NCI-H226 (cell line): ENCODE measurements around the gene VPS37B.
A peak's percentile ranks its signal among the peaks of the same experiment; 100 is the strongest.

Experiments used
- DNase-seq: peaks from one replicate; pipeline ENCODE4 v3.0.0-alpha.2; 2015

Gene VPS37B

DNA sequence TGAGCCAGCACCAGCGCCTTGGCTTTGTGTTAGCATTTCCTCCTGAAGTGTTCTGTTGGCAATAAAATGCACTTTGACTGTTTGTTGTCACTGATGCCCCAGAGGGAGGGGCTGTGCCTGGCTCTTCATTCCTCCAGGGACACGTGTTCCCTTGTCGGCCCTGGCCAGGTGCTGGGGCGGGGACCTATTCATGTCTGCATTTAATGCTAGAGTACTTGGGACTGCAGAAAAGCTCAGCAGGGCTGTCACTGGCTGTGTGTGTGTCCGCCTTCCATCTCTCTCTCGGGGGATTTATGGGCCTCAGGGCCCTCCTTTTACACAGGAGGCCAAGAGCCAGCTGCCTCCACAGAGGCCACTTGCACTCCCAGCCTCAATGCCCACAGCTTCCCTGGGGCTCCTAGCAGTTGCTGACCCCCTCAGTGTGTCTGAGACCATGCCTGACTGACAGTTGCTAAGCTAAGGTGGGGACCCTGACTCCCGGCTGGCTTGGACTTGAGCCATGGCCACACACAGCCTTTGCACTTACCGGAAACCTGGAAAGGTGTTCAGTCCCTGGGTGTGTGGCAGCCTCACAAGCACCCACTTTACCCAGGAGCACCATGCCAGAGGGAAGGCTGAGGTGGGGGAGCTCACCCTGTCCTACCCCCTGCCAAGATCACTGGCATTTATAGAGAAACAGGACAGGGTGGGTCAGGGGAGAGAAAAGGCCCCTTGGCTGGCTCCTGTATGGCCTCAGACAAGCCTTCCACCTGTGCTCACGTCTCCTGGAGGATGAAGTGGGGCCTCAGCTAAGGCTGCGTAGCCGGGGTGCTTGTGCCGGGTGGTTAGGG lies 32.8 kb downstream of the VPS37B start:
- no peak for DNase-seq

DNA sequence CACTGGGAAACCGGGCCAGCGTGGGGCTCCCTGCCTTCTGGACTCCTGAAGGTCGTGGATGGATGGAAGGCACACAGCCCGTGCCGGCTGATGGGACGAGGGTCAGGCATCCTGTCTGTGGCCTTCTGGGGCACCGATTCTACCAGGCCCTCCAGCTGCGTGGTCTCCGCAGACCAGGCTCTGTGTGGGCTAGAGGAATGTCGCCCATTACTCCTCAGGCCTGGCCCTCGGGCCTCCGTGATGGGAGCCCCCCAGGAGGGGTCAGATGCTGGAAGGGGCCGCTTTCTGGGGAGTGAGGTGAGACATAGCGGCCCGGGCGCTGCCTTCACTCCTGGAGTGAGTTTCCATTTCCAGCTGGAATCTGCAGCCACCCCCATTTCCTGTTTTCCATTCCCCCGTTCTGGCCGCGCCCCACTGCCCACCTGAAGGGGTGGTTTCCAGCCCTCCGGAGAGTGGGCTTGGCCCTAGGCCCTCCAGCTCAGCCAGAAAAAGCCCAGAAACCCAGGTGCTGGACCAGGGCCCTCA lies 33.8 kb downstream of the VPS37B start:
- no peak for DNase-seq

DNA sequence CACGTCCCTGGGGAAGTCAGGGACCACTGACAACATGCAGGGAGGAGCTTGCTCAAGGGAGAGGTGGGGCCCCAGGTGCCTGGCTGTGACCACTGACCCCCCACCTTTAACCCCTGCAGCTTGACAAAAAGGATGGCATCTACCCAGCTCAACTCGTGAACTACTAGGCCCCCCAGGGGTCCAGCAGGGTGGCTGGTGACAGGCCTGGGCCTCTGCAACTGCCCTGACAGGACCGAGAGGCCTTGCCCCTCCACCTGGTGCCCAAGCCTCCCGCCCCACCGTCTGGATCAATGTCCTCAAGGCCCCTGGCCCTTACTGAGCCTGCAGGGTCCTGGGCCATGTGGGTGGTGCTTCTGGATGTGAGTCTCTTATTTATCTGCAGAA lies 34.3 kb downstream of the VPS37B start:
- no peak for DNase-seq

DNA sequence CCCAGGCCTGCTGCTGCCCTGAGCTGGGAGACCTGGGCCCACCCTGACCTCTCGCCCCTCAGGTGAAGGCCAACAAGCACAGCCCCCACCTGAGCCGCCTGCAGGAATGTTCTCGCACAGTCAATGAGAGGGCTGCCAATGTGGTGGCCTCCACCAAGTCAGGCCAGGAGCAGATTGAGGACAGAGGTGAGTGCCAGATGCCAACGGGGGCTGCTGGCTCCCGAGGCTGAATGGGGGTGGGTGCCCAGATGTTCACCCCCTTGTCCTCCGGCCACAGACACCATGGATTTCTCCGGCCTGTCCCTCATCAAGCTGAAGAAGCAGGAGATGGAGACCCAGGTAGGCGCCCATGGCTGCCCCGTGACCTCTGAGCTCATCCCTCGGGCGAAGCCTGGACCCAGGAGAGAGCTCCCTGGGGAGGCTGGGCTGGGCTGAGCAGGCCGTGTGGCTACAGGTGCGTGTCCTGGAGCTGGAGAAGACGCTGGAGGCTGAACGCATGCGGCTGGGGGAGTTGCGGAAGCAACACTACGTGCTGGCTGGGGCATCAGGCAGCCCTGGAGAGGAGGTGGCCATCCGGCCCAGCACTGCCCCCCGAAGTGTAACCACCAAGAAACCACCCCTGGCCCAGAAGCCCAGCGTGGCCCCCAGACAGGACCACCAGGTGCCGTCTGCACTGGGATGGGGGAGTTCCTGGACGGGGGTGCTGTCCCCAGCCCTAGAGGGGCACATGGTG lies 34.9 kb downstream of the VPS37B start:
- DNase-seq, result no peak

DNA sequence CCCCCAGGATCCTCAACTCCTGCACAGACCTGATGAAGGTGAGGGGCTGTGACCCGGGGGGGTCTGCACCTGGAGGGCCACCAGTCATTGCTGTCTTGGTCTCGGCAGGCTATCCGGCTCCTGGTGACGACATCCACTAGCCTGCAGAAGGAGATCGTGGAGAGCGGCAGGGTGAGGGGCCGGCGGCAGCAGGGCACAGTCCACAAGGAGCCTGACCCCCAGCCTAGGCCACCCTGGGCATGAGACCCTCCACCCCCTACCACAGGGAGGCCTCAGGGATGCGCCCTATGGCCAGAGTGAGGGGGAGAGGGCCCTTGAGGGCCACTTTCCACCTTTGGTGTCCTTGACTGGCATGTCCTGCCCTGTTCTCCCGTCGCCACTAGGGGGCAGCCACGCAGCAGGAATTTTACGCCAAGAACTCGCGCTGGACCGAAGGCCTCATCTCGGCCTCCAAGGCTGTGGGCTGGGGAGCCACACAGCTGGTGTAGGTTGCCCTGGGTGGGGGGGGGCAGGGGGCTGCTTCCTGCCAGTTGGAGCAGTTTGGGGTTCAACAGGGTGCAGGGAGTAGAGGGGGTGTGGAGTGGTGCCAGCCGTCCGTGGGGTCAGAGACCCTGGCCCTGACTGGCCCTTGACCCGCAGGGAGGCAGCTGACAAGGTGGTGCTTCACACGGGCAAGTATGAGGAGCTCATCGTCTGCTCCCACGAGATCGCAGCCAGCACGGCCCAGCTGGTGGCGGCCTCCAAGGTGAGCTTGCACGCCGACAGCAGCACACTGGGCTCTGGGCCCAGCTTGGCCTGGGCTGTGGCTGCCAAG lies 35.7 kb downstream of the VPS37B start:
- DNase-seq, result peak; percentile 43

DNA sequence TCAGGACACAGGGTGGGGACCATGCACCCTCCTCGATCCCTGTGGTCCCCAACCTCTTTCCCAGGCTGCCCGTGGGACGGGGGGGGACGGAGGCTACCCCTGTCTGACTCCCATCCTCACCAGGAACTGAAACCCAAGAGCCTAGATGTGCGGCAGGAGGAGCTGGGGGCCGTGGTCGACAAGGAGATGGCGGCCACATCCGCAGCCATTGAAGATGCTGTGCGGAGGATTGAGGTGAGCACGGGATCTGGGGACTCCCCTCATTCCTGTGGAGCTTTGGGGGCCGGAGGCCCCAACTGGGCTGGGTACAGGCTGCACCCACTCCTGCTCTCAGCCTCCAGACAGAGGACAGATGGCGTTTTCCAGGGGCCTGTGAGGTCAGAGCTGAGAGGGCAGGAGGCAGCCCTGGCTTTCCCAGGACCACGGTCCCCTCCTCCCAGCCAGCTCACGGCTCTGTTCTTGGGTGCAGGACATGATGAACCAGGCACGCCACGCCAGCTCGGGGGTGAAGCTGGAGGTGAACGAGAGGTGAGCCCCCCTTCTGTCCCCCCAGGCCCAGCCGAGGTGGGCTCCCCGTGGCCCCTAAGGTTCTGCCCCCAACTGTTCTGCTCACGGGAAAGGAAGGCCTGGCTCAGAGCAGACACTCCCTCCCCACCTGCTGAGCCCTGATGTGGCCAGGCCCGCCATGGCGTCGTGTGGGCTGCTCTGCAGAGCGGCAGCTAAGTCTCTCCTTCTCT lies 36.5 kb downstream of the VPS37B start:
- DNase-seq, result no peak

DNA sequence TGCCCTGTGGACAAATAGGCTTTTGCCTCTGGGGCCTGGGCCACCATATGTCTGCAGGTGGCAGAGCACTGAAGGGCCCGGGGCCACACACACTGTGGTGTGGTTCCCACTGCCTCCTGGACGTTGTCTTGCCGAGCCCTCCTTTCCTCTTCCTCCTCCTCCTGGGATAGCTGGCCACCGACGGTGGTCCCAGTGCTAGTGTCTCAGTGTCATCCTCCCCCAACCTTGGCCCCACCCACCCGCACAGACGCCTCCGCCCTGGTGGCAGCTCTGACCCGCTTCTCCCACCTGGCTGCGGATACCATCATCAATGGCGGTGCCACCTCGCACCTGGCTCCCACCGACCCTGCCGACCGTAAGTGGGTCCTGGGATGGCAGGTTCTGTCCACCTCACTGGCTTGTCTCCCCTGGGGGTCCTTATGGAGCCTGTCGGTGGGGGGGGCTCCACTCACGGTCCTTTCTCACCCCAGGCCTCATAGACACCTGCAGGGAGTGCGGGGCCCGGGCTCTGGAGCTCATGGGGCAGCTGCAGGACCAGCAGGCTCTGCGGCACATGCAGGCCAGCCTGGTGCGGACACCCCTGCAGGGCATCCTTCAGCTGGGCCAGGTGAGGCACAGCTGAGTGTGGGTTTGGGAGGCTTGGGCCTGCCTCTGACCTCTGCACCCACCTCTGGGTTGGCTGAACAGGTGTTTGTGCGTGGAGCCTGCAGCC lies 37.2 kb downstream of the VPS37B start:
- DNase-seq, result no peak

DNA sequence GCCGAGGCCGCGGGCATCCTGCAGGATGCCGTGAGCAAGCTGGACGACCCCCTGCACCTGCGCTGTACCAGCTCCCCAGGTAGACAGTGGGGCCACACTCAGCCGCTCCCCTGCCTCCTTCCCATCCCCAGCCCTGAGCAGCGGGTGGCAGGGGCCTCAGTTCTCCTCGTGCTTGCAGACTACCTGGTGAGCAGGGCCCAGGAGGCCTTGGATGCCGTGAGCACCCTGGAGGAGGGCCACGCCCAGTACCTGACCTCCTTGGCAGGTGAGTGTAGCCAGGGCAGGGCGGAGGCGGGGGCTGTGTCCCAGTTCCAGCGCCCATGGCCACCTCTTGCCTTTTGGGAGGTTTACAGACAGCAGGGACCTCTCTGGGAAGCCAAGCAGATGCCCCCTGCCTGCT lies 37.8 kb downstream of the VPS37B start:
- no peak for DNase-seq

DNA sequence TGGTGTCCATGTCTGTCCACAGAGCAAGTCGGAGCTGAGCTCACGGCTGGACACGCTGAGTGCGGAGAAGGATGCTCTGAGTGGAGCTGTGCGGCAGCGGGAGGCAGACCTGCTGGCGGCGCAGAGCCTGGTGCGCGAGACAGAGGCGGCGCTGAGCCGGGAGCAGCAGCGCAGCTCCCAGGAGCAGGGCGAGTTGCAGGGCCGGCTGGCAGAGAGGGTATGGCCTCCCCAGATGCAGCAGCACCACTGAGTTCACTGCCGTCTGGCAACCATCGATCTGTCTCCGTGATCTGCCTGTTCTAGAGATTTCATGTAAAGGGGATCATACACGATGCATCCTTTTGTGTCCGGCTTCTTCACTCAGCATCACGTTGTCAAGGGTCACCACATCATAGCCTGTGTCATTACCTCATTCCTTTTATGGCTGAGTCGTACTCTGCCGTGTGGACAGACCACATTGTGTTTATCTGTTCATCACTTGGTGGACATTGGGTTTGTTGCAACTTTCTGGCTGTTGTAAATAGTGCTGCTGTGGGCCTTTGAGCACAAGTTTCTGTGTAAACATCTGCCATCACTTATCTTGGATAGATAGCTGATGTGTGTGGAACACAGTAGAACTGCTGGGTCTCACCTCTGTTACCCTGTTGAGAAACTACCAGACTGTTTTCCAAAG lies 38.8 kb downstream of the VPS37B start:
- no peak for DNase-seq

DNA sequence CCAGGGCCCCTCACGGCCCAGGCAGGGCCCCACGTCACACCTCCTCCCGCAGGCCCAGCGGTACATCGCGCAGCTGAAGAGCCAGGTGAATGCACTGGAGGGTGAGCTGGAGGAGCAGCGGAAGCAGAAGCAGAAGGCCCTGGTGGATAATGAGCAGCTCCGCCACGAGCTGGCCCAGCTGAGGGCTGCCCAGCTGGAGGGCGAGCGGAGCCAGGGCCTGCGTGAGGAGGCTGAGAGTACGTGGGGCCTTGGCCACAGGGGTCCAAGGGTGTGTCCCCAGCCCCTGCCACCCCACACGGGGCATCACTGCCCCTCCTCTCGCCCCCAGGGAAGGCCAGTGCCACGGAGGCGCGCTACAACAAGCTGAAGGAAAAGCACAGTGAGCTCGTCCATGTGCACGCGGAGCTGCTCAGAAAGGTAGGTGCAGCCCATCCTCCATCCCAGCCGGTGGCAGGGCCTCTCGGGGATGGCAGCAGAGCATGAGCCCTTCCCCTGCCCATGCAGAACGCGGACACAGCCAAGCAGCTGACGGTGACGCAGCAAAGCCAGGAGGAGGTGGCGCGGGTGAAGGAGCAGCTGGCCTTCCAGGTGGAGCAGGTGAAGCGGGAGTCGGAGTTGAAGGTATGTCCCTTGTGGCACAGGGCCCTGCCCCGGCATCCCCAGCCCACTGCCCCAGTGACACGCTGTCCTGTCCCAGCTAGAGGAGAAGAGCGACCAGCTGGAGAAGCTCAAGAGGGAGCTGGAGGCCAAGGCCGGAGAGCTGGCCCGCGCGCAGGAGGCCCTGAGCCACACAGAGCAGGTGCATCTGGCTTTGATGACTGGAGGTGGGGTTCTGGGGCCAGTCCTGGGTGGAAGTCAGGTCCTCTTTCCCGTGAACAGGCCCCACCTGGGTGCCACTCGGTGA lies 39.7 kb downstream of the VPS37B start:
- no peak for DNase-seq

DNA sequence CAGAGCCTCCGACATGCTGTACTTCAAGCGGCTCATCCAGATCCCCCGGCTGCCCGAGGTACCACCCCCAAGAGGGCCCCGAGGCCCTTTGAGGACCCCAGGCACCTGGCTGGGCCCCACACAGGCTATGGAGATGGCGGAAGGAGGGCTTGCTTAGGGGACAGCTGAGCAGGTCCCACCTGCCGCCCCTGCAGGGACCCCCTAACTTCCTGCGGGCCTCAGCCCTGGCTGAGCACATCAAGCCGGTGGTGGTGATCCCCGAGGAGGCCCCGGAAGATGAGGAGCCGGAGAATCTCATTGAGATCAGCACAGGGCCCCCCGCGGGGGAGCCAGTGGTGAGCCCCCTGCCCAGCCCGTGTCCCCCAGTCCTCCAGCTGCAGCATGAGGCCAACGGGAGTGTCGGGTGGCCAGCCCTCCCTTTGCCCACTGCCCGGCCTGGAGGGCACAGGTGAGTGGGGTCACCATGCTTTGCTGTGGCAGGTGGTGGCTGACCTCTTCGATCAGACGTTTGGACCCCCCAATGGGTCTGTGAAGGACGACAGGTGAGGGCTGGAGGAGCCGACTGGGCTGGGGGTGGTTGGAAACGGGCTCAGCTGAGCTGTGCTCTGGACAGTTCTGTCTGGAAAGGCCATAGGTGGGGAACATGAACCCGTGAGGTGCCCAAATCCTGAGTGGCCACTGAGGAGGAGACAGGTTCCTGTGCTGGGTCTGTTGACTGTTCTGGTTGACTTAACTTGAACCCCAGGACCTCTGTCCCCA lies 40.7 kb downstream of the VPS37B start:
- DNase-seq, result no peak

DNA sequence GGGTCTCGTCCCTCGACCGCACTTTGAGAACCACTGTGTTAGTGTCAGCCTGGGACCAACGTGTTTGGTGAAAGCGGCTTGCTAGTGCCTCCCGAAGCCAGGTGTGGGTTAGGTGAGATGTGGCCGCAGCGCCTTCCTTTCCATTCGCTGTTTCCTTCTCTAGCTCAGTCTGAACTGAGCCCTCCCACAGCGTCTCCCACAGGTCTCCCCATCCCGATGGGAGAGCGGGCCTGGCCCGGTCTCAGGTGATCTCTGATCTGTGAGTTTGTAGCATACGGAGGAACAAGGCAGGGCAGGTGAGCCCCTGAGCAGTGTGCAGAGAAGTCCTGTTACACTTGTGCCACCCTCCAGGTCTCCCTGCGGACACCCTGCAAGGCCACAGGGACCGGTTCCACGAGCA lies 41.4 kb downstream of the VPS37B start:
- DNase-seq, result no peak

DNA sequence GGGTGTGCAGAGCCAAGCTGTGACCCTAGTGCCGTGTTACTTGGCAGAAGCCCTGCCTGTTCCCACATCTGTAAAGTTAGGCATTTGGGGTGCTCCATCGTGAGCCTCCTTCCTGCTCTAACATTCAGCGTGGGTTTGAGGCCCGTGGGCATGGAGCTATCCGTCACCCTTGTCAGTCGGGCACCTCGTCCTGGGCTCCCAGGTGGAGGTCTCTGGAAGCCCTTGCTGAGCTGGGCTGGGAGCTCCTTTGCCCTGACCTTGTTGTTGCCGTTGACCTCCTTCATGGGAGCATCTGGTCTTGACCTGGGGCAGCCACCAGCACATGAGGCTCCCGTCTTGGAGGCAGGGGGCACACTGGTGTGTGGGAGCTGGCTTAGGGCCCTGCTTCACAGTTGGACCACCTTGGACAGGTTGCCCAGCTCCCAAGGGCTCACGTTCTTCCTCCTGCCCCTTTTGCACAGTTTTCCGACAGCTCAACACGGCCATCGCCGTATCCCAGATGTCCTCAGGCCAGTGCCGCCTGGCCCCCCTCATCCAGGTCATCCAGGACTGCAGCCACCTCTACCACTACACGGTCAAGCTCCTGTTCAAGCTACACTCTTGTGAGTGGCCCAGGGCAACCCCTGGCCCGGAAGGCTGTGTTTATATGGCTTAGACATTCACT lies 42.2 kb downstream of the VPS37B start:
- DNase-seq, result no peak

DNA sequence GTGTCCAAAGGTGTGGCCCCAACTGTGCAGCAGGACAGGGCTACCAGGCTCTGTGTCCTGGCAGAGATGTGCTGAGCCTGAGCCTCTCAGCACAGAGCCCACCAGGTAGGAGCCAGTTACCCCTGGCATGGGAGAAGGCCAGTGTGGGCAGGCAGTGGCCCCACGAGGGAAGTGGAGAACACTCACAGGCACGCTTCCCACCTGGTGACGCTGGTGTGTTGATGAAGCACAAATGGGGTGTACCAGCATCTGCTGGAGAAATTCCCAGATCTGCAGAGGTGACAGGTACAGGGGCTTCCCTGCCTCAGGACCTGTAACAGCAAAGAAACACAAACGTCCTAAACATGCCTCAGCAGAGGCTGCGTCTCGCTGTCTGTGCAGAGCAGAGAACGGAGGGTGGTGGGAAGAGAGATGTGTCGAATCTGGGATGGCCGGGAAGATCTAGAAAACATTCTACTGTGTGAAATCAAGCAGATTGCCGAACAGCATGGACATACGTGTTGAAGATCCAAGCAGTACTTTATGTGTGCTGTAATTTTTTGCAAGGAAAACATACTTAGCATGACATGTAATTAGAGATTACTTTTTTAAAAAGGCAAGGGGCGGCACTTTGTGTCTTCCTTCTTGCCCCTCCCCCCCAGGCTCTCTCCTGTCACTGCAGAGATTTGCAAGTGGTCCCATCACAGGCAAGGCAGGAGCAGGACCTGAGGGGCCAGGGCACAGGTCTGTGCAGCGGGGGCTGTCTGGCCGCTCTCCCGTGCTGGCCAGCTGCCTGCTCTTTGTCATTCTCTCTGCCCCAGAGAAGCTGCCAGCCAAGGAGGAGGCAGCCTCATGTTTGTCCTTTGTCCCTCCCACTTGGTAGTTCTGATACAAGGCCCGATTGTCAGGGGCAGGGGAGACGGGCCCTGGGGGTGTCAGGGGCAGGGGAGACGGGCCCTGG lies 43.3 kb downstream of the VPS37B start:
- no peak for DNase-seq

DNA sequence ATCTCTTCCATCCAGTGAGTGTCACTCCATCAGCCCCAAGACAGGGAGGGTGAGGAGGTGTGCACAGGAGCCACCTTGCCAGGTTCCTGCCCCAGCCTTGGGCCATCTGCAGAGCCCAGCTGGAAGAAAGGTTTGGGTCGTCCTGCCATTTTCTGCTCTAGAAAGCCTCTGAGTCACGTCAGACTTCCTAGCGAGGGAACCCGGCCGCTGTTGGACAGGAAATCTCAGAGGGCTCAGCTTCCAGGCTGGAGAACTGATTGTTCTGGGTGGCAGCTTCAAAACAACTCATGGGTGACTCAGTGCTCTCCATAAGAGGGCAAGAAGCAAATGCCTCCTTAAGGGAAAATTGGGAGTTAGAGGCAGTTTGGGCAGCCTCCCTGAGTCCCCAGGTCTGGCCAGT lies 44.1 kb downstream of the VPS37B start:
- DNase-seq, result peak; percentile 70

DNA sequence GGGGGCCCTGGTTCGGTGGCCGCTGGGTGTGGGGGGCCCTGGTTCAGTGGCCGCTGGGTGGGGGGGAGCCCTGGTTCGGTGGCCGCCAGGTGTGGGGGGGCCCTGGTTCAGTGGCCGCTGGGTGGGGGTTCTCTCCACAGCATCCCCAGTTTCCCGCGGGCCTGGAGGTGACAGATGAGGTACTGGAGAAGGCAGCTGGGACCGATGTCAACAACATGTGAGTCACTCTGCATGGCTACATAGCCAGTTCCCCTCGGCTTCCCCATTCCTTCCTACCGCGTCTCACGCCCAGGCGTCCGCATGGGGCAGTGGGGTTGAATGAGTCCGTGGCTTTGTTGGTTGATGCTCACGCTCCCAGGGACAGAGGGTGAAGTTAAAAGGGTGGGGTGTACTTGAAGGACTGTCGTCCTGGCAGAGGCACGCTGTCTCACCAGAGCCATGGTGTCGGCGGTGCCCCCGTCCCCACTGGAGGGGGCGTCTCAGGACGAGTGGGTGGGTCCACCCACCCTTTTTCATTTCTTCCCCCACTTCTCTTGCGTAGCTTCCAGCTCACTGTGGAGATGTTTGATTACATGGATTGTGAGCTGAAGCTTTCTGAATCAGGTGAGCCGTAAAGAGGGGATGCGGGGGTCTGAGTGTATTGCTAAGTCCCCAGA lies 45.1 kb downstream of the VPS37B start:
- no peak for DNase-seq

DNA sequence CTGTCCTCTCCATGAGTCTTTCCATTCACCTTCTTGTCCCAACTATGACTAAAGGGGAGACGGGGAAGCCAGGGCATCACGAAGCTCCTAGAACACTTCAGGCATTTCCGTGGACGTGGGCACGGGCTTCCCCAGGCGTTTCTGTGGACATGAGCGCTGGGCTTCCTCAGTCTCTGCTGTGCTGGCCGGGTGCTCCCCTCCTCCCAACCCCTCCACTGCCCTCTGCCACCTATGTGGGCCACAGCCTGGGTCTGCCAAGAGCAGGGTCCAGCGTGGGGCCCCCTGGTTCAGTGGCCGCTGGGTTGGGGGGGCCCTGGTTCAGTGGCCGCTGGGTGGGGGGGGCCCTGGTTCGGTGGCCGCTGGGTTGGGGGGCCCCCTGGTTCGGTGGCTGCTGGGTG lies 45.9 kb downstream of the VPS37B start:
- no peak for DNase-seq
